Stomach (tissue), 9 donors: ENCODE measurements around the gene MRPS6. TPM values are rescaled to one million over a fixed set of nuclear protein-coding genes. Genes with fewer than 3 reads are reported as not detected.

ENCODE experiments used
- DNase-seq, 2 donors: peaks; one replicate each; pipeline versions ENCODE4 v3.0.0 to v3.0.0-alpha.2; 2013 to 2019
- H3K27ac ChIP-seq, 5 donors: fragments of 200-600 bp in 4 of 5; sonication (generic) in 4 of 5; one replicate each; pipeline ENCODE4 v1.5.1; 2013 to 2019; ENCODE audit warnings: mild to moderate bottlenecking in 1 of 5, moderate library complexity in 1 of 5
- H3K27me3 ChIP-seq, 3 donors: fragments of 200-600 bp; sonication (generic); one replicate each; pipeline ENCODE4 v1.5.1; 2017 to 2019; ENCODE audit warnings: mixed run types in 1 of 3
- H3K36me3 ChIP-seq, 4 donors: fragments of 200-600 bp; sonication (generic); 1 replicate in 3 of 4; 2 replicates in 1 of 4; pipeline ENCODE4 v1.5.1; 2016 to 2019
- H3K4me1 ChIP-seq, 4 donors: fragments of 200-600 bp; sonication (generic); one replicate each; pipeline ENCODE4 v1.5.1; 2016 to 2019
- H3K4me3 ChIP-seq, 4 donors: fragments of 200-600 bp; sonication (generic) in 3 of 4; one replicate each; pipeline ENCODE4 v1.5.1; 2016 to 2019; ENCODE audit warnings: mild to moderate bottlenecking in 1 of 4
- H3K9me3 ChIP-seq, 4 donors: fragments of 200-600 bp; sonication (generic); one replicate each; pipeline ENCODE4 v1.5.1; 2016 to 2019
- CTCF ChIP-seq, 7 experiments: fragments of 450-650 bp in 4 of 7; fragments of 200-600 bp in 3 of 7; sonication (generic) in 3 of 7; IDR thresholded peaks; one replicate each; pipeline ENCODE4 v1.5.1; 2016 to 2019; ENCODE audit warnings: antibody characterized with exemption in 7 of 7, control low read depth in 2 of 7, mild to moderate bottlenecking in 1 of 7
- EP300 ChIP-seq: sonication (generic); formaldehyde crosslinking; IDR thresholded peaks from one replicate; pipeline ENCODE4 v1.6.1; 2017; ENCODE audit warnings: antibody characterized with exemption
- POLR2A ChIP-seq, 4 donors: fragments of 450-650 bp; IDR thresholded peaks; one replicate each; pipeline ENCODE4 v1.6.1; 2016; ENCODE audit warnings: antibody characterized with exemption in 4 of 4, control low read depth in 2 of 4, mild to moderate bottlenecking in 1 of 4, moderate library complexity in 1 of 4
- POLR2AphosphoS5 ChIP-seq, 3 donors: sonication (generic); formaldehyde crosslinking; IDR thresholded peaks; one replicate each; pipeline ENCODE4 v1.6.1; 2016; ENCODE audit warnings: antibody characterized with exemption in 3 of 3
- WGBS, 5 donors: extraction: QIAGEN DNeasy Blood & Tissue Kit in 3 of 5; methylation state at CpG; one replicate each; pipeline versions ENCODE4 v1.1.5 to v1.1.7; 2013 to 2018; 5-methylcytosine and 5-hydroxymethylcytosine counted together
- intact Hi-C: fragments of 100-400 bp; cut with DNase I; formaldehyde crosslinking; loops from one replicate; pipeline ENCODE4 v1.15.1; 2023; ENCODE audit warnings: low total_unique reads
- polyA plus RNA-seq, 3 donors: library from polyadenylated mRNA; stranded (reverse); fragments of 200-250 nt; gene quantifications; one replicate each; pipeline ENCODE4 v1.2.3, GENCODE V29; 2013
- total RNA-seq, 5 donors: library from RNA; depleted of rRNA; stranded (reverse); fragments of >200 nt; gene quantifications; one replicate each; pipeline versions ENCODE4 v1.1.0 to v1.2.3, GENCODE V29; 2014 to 2016
- donor health status: healthy with polysubstance abuse.
- donor health status: Bipolar disorder and iron deficiency.
- donor health status: healthy.

MRPS6 gene
- total and polyA plus RNA-seq, 8 donors = 21.3 to 219 (median 51.3) TPM

GRCh38 chr21:34054259-34054658, 19.1 kb upstream of the MRPS6 start:
- DNase-seq = no peak
- no peak for TF ChIP-seq EP300
- no peak for TF ChIP-seq CTCF (IDR thresholded peaks at IDR 0.05)
- no peak for TF ChIP-seq POLR2AphosphoS5 (IDR thresholded peaks at IDR 0.05)
- TF ChIP-seq POLR2A (IDR thresholded peaks at IDR 0.05) = no peak
- intact Hi-C loops = no loop called here
- no peaks in the 10 kb centered on the region for H3K9me3 ChIP-seq
- H3K27ac ChIP-seq = no peak overlapping the region
- WGBS, 5 donors = 41 to 58% (median 54%) methylated on average over 4 of the region's 4 CpGs
- H3K36me3 ChIP-seq = no peaks in the 10 kb centered on the region
- no peaks in the 10 kb centered on the region for H3K4me1 ChIP-seq
- no peak overlapping the region for H3K4me3 ChIP-seq
- H3K27me3 ChIP-seq = no peaks in the 10 kb centered on the region

- TF ChIP-seq POLR2A (IDR thresholded peaks at IDR 0.05) (no peak), POLR2AphosphoS5 (IDR thresholded peaks at IDR 0.05) (no peak), EP300 (no peak), CTCF (IDR thresholded peaks at IDR 0.05) (no peak)
- no peaks in the 10 kb centered on the region for H3K4me1 ChIP-seq
- H3K9me3 ChIP-seq = no peaks in the 10 kb centered on the region
- H3K27me3 ChIP-seq = no peaks in the 10 kb centered on the region
- no peak for DNase-seq
- intact Hi-C loops = no loop called here
- H3K27ac ChIP-seq = no peak overlapping the region
- no peak overlapping the region for H3K4me3 ChIP-seq
- 88 to 100% (median 93%) methylated on average over 5 of the region's 5 CpGs for WGBS, 5 donors
- no peaks in the 10 kb centered on the region for H3K36me3 ChIP-seq
Measured at GRCh38 chr21:34055615-34056014, 17.8 kb upstream of the MRPS6 start.

- no peak overlapping the region for H3K4me3 ChIP-seq
- no peak for TF ChIP-seq POLR2A (IDR thresholded peaks at IDR 0.05)
- TF ChIP-seq POLR2AphosphoS5 (IDR thresholded peaks at IDR 0.05) = no peak
- TF ChIP-seq CTCF (IDR thresholded peaks at IDR 0.05) = no peak
- no peak for TF ChIP-seq EP300
- DNase-seq = no peak
- WGBS, 5 donors = 77 to 91% (median 88%) methylated on average over 3 of the region's 3 CpGs
- no peaks in the 10 kb centered on the region for H3K36me3 ChIP-seq
- intact Hi-C loops = no loop called here
- no peaks in the 10 kb centered on the region for H3K27me3 ChIP-seq
- H3K9me3 ChIP-seq = no peaks in the 10 kb centered on the region
- H3K27ac ChIP-seq = no peak overlapping the region
- no peaks in the 10 kb centered on the region for H3K4me1 ChIP-seq
Measured at GRCh38 chr21:34061983-34062382, 11.4 kb upstream of the MRPS6 start.

GRCh38 chr21:34065027-34065426, 8.4 kb upstream of the MRPS6 start:
- no peak for TF ChIP-seq POLR2A (IDR thresholded peaks at IDR 0.05)
- no peak for TF ChIP-seq CTCF (IDR thresholded peaks at IDR 0.05)
- TF ChIP-seq EP300 = no peak
- no peak for TF ChIP-seq POLR2AphosphoS5 (IDR thresholded peaks at IDR 0.05)
- no peak for DNase-seq
- H3K4me3 ChIP-seq = no peak overlapping the region
- 67 to 76% (median 72%) methylated on average over 3 of the region's 3 CpGs for WGBS, 5 donors
- H3K27me3 ChIP-seq = no peaks in the 10 kb centered on the region
- H3K36me3 ChIP-seq = no peaks in the 10 kb centered on the region
- intact Hi-C loops = no loop called here
- no peak overlapping the region for H3K27ac ChIP-seq
- H3K9me3 ChIP-seq = no peaks in the 10 kb centered on the region
- no peaks in the 10 kb centered on the region for H3K4me1 ChIP-seq
